Motor neuron (in vitro differentiated cells): Measurements from ENCODE around the gene MESD. TPM values are rescaled to one million over a fixed set of nuclear protein-coding genes. Genes with fewer than 3 reads are reported as not detected.

ENCODE experiments used
- ATAC-seq, 8 experiments: fragments of 200-7000 bp; cut with Tn5 transposase; replicated peaks in 6 of 8; 2 replicates each; pipeline ENCODE4 v1.8.0; 2021; ENCODE audit warnings: mild to moderate bottlenecking in 8 of 8, moderate library complexity in 8 of 8
- H3K27ac ChIP-seq, 2 donors: fragments of 250-450 bp; sonication (Bioruptor Pico); 2 replicates each; pipeline ENCODE4 v1.9.0; 2021; ENCODE audit warnings: antibody characterized with exemption in 2 of 2, mild to moderate bottlenecking in 2 of 2, moderate library complexity in 1 of 2
- H3K4me1 ChIP-seq, 2 donors: fragments of 250-450 bp; sonication (Bioruptor Pico); replicated peaks in 1 of 2; 2 replicates each; pipeline ENCODE4 v1.6.1; 2021; ENCODE audit warnings: antibody characterized with exemption in 2 of 2, mild to moderate bottlenecking in 2 of 2, moderate library complexity in 1 of 2
- H3K4me3 ChIP-seq, 5 donors: fragments of 250-450 bp; sonication (Bioruptor Pico); 2 replicates each; pipeline ENCODE4 v1.9.0; 2021; ENCODE audit warnings: antibody characterized with exemption in 5 of 5, mild to moderate bottlenecking in 5 of 5, moderate library complexity in 4 of 5
- WGBS, 10 experiments: fragments of 450-650 bp; shearing (Covaris generic); methylation state at CpG; one replicate each; pipeline ENCODE4 v1.0.0; 2022; 5-methylcytosine and 5-hydroxymethylcytosine counted together
- in situ Hi-C, 9 experiments: fragments of 400-800 bp; cut with MboI; loops; one replicate each; pipeline ENCODE4 v1.15.0; 2021; ENCODE audit warnings: low sequenced_read_pairs in 9 of 9, low pct_unique_long_range_greater_than_20kb in 2 of 9; ENCODE audit not compliant: unreplicated experiment in 9 of 9
- total RNA-seq, 8 experiments: library from RNA; unstranded; fragments of 300-600 nt; gene quantifications; 2 replicates each; pipeline versions ENCODE4 v1.2.3 to v1.2.4, GENCODE V29; 2022

Gene MESD
- total RNA-seq, 8 experiments from 2014 or later: 9.7 to 83.2 (median 23.1) TPM

GRCh38 chr15:81024936-81025335, 35.3 kb upstream of the MESD start:
- in situ Hi-C loops: no loop called here
- H3K4me3 ChIP-seq: no peak overlapping the region
- H3K27ac ChIP-seq: no peak overlapping the region
- ATAC-seq: no peak
- 83 to 100% (median 93%) methylated on average over 2 to 8 of the region's 8 CpGs; no CpG with 5 or more reads in 2 of the 10 experiments for WGBS, 10 experiments
- peaks cover 22 to 27% of the 10 kb centered on the region in 2 donors for H3K4me1 ChIP-seq

DNA sequence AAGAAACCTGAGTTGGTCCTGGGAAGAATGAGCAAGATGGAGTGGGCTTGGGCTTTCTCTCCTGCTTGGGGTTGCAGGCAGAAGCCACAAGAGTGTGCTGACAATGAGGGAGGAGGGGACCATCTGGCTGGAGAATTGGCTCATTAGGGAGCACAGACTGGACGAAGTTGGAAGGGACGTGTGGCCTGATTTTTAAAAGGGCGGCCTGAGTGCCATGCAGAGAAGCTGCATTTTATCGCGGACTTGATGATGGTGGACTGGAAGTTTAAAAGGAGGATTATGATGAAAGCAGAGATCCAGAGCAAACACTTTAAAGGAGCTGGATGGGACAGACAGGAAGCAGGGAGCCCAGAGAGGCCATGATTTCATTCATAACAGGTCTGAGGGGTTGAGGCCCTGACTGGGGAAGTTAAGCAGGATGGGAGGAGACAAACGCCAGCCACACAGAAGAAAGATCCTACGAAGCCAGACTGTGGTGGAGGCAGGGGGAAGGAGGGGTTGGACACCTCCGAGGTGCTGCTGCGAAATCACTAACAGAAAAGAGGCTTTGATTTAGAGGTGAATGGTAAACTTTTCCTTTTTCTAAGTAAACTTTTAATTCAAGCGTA, 34.8 kb upstream of the MESD start:
- Histone ChIP-seq H3K4me3 (no peak overlapping the region), H3K4me1 (peaks cover 22 to 27% of the 10 kb centered on the region in 2 donors), H3K27ac (no peak overlapping the region)
- in situ Hi-C loops: no loop called here
- WGBS, 10 experiments: 58 to 100% (median 93%) methylated on average over 1 to 9 of the region's 10 CpGs; no CpG with 5 or more reads in 2 of the 10 experiments
- ATAC-seq: peak in 6 of 8 experiments; percentile 6 to 72 (median 60)

GRCh38 chr15:81023483-81024264, 34.1 kb upstream of the MESD start:
- Histone ChIP-seq H3K4me3 (no peak overlapping the region), H3K4me1 (peaks cover 22 to 27% of the 10 kb centered on the region in 2 donors), H3K27ac (no peak overlapping the region)
- WGBS, 10 experiments: 2 to 100% (median 35%) methylated on average over 1 to 8 of the region's 13 CpGs; no CpG with 5 or more reads in 1 of the 10 experiments
- peak; percentile 20 to 90 (median 82) for ATAC-seq
- in situ Hi-C loops: no loop called here

DNA sequence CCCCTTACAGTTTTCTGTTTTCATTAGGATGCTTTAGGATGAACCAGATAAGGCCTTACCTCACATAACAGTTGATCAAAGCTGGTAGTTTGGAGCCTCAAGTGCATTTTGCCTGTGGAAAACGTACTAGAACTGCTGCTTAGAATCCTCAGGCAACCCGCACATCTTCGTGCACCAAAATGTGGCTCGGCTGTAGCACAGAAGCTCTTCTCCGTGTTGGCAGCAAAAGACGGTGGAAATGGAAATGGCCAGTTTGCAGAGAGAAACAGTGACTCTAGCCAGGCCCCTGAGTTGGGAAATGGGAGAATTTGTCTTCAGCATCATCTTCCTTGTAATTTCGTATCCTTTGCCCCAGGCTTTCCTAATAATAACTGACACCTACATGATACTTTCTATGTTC, 31.7 kb upstream of the MESD start:
- in situ Hi-C loops: no loop called here
- WGBS, 10 experiments: 20 to 100% (median 93%) methylated on average over 1 to 6 of the region's 7 CpGs; no CpG with 5 or more reads in 1 of the 10 experiments
- H3K4me1 ChIP-seq: peaks cover 21 to 24% of the 10 kb centered on the region in 2 donors
- no peak overlapping the region for H3K4me3 ChIP-seq
- H3K27ac ChIP-seq: no peak overlapping the region
- no peak for ATAC-seq

DNA sequence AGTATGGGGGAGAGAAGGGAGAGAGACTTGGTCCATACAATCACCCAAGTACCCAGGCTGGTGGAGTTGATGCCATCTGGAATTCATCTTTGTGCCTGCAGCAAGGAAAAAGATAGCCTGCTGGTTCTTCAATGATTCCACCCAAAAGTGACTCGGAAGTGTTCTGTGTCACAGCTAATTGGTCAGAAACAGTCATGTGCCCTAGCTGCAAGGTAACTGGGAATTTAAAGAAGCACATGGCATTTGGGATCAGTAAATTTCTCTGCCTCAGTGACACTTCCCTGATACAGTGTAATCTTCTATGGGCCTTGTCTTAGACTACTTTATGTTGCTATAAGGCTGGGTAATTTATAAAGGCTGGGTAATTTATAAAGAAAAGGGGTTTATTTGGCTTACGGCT, 28.6 kb upstream of the MESD start:
- H3K4me3 ChIP-seq: no peak overlapping the region
- no peak overlapping the region for H3K27ac ChIP-seq
- WGBS, 10 experiments: 80 to 100% (median 100%) methylated on average over 1 to 2 of the region's 2 CpGs; no CpG with 5 or more reads in 3 of the 10 experiments
- in situ Hi-C loops: no loop called here
- no peak for ATAC-seq
- H3K4me1 ChIP-seq: peaks cover 2% of the 10 kb centered on the region in 2 donors

- Histone ChIP-seq H3K4me3 (no peak overlapping the region), H3K27ac (no peak overlapping the region), H3K4me1 (no peaks in the 10 kb centered on the region)
- peak in 2 of 8 experiments; percentile 18 to 28 for ATAC-seq
- in situ Hi-C loops: no loop called here
- WGBS, 10 experiments: 0 to 67% (median 40%) methylated on average over 1 of the region's 1 CpG; no CpG with 5 or more reads in 7 of the 10 experiments
Observed at GRCh38 chr15:81016489-81017068, 27.0 kb upstream of the MESD start.

- Histone ChIP-seq H3K4me3 (no peak overlapping the region), H3K27ac (no peak overlapping the region), H3K4me1 (no peaks in the 10 kb centered on the region)
- peak in 2 of 8 experiments; percentile 49 to 60 for ATAC-seq
- in situ Hi-C loops: no loop called here
- 70 to 100% (median 83%) methylated on average over 3 to 7 of the region's 8 CpGs; no CpG with 5 or more reads in 1 of the 10 experiments for WGBS, 10 experiments
Observed at GRCh38 chr15:81015621-81016488, 26.2 kb upstream of the MESD start.

DNA sequence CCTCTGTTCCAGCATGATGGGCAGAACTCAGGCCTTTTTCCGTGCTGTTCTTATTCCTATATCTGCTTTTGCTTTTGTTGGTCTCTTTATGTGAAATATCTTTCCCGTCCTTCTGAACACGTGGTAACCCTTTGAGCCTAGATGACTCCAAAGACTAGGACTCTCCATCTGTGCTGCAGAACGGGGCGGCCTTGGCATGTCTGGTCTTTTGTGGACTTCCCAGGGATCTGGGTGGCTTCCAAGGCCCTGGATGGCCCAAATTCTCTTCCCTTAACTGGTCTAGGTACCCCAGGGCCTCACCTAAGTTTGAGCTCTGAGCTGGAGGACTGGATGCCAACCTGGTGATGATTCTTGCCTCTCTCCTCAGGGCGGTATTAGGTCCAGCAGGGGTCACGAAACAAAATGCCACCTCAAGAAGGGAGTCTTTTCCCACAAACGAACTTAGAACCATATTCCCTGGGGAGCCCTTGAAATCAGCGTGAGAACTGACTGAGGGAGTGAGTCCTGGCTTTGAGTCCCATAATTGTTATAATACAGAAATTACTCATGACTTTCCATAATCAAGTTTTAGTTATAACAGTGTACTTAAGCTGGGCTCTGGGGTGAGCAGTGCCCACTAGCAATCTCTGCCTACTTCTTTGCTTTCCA, 25.0 kb upstream of the MESD start:
- Histone ChIP-seq H3K4me3 (no peak overlapping the region), H3K27ac (no peak overlapping the region), H3K4me1 (no peaks in the 10 kb centered on the region)
- WGBS, 10 experiments: 50 to 100% (median 96%) methylated on average over 1 to 8 of the region's 9 CpGs; no CpG with 5 or more reads in 1 of the 10 experiments
- in situ Hi-C loops: no loop called here
- no peak for ATAC-seq

DNA sequence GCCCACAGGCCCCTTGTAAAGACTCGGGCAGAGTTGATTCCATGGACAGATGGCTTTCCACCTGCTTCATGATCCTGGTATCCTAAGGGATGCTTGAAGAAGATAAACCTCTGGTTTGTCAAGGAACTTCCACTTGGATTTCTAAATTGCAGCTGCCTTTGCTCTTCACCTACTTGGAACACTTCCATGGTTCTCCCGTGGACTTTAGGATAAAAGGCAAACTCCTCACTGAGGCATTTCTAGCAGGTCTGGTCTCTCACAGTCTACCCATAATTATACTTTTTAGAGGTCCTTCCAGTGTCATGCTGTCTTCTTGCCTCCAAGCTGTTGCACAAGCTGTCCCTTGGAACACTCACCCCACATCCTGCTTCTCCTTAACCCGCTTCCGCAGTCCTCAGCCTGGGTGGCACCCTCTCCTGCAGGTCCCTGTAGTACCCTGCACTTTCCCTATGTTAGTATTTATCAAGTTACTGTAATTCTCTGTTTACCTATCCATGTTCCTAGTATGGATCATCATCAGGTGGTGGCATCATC, 23.8 kb upstream of the MESD start:
- H3K27ac ChIP-seq: no peak overlapping the region
- in situ Hi-C loops: no loop called here
- ATAC-seq: no peak
- H3K4me1 ChIP-seq: no peaks in the 10 kb centered on the region
- no peak overlapping the region for H3K4me3 ChIP-seq
- WGBS, 10 experiments: 81 to 100% (median 100%) methylated on average over 1 to 4 of the region's 4 CpGs; no CpG with 5 or more reads in 2 of the 10 experiments

DNA sequence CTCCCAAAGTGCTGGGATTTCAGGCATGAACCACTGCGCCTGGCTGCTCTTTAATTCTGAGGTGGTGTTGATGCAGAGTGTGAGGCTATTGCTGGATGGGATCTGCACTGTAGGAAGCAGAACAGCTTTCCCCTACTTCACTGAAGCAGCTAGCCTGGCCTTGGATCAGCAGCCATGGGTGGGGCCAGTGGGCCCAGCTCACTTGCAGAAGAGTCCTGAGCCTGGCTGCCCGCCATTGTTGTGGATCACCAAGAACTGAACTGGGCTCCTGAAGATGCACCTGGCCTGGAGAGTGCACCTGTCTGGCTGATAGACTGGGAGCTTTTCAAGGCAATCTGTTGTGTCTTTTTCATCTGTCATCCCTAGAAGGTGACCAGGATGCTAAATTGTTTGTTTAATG, 23.0 kb upstream of the MESD start:
- WGBS, 10 experiments: 50 to 100% (median 96%) methylated on average over 1 to 2 of the region's 2 CpGs; no CpG with 5 or more reads in 6 of the 10 experiments
- ATAC-seq: no peak
- Histone ChIP-seq H3K4me1 (no peaks in the 10 kb centered on the region), H3K4me3 (no peak overlapping the region), H3K27ac (no peak overlapping the region)
- in situ Hi-C loops: no loop called here

DNA sequence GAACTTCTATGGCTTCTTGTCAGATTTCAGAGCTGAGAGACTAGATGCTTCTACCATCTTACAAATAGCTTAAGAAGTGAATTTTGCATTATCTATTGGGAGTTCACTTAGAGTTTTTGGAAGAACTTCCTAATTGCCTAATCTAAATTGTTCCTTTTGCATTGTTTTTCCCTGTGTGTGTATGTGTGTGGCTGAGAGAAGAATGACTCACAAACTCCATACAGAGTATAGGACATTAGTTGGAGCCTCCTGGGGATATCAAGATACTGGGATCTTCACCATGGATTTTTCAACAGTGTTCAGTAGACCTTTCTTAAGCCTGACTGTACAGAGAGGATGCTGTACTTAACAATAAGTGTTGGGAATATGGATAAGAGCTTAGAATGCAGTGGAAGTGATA, 22.0 kb upstream of the MESD start:
- H3K27ac ChIP-seq: no peak overlapping the region
- no peak overlapping the region for H3K4me3 ChIP-seq
- peak in 1 of 8 experiments; percentile 11 for ATAC-seq
- in situ Hi-C loops: no loop called here
- no peaks in the 10 kb centered on the region for H3K4me1 ChIP-seq

DNA sequence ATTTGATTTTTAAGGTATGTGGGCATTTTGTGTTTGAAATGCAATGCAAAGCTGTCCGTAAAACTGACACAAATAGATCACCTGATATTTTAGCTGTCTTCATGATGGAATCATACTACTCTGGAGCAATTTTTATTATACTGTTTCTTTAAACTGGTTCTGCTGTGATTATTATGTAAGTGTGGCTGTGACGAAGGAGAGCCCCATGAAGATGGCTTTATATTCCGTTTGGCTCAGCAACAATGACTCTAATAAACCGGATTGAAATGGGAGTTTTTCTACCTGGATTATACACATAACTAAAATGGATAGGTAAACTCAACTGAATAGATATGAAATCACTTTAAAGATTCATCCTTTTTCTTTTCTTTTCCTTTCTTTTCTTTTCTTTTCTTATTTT, 20.5 kb upstream of the MESD start:
- 62 to 100% (median 83%) methylated on average over 2 to 4 of the region's 4 CpGs for WGBS, 10 experiments
- no peak for ATAC-seq
- H3K4me3 ChIP-seq: no peak overlapping the region
- H3K27ac ChIP-seq: no peak overlapping the region
- in situ Hi-C loops: no loop called here
- no peaks in the 10 kb centered on the region for H3K4me1 ChIP-seq
